Measurements from ENCODE around the gene C16orf74. TPM values are rescaled to one million over a fixed set of nuclear protein-coding genes. Genes with fewer than 3 reads are reported as not detected.

The C16orf74 gene
- total and polyA plus RNA-seq, 2 of the 8 experiments (the other 6 are each of a cell fraction or from before 2014, with no cell fraction given), result 7.3 to 9.3 TPM

MicroRNAs within 50 kb of the gene (microRNA counts, 767-probe panel; counts per million panel counts)
- microRNA hsa-miR-1910, result 879 counts per million, percentile 95 among the panel's probes with 10 or more counts

Small RNA genes within 50 kb of the gene (microRNA-seq; reads per million reads assigned to microRNA genes)
- gene MIR1910 (ENCODE audit: borderline microRNAs expressed in 2 of 2, borderline number of aligned reads in 2 of 2, borderline replicate concordance in 1 of 2), result 0.23 to 0.41 reads per million in 2 experiments

Small RNA genes within 50 kb of the gene (small RNA-seq; reads per million reads assigned to genes)
- not detected for gene RN7SL381P (ENCODE audit: insufficient read depth)
- not detected for gene RNU1-103P (ENCODE audit: insufficient read depth)

Other genes starting within 250 kb of the C16orf74 start
- 65.6 and 66.2 TPM in 2 replicates for gene GSE1, start 137.8 kb downstream of the C16orf74 start, total RNA-seq (2021; fragmentation: NEBNext Ultra II Directional; extraction: Animal tissue kit (Norgen Biotek cat#: 25700))
- 26.0 and 40.0 TPM in 2 replicates for gene GSE1, start 137.8 kb downstream of the C16orf74 start, polyA plus RNA-seq (2011; rRNA removed)
- gene GINS2, start 62.1 kb downstream of the C16orf74 start, total RNA-seq (2021; fragmentation: NEBNext Ultra II Directional; extraction: Animal tissue kit (Norgen Biotek cat#: 25700)), result 51.4 and 59.1 TPM in 2 replicates
- 22.5 and 29.4 TPM in 2 replicates for gene GINS2, start 62.1 kb downstream of the C16orf74 start, polyA plus RNA-seq (2011; rRNA removed)
- gene EMC8, start 48.4 kb upstream of the C16orf74 start, total RNA-seq (2021; fragmentation: NEBNext Ultra II Directional; extraction: Animal tissue kit (Norgen Biotek cat#: 25700)), result 47.9 and 52.2 TPM in 2 replicates
- gene EMC8, start 48.4 kb upstream of the C16orf74 start, polyA plus RNA-seq (2011; rRNA removed), result 64.0 and 69.7 TPM in 2 replicates
- gene COX4I1, start 48.6 kb upstream of the C16orf74 start, total RNA-seq (2021; fragmentation: NEBNext Ultra II Directional; extraction: Animal tissue kit (Norgen Biotek cat#: 25700)), result 496 and 507 TPM in 2 replicates
- gene COX4I1, start 48.6 kb upstream of the C16orf74 start, polyA plus RNA-seq (2011; rRNA removed), result 693 and 707 TPM in 2 replicates
- gene IRF8, start 148.1 kb upstream of the C16orf74 start, total RNA-seq (2021; fragmentation: NEBNext Ultra II Directional; extraction: Animal tissue kit (Norgen Biotek cat#: 25700)), result 0.96 and 2.0 TPM in 2 replicates
- 0.35 and 0.72 TPM in 2 replicates for gene IRF8, start 148.1 kb upstream of the C16orf74 start, polyA plus RNA-seq (2011; rRNA removed)